ENCODE data around the gene SFRP2. TPM values are rescaled to one million over a fixed set of nuclear protein-coding genes. Genes with fewer than 3 reads are reported as not detected.

The SFRP2 gene
- total and polyA plus RNA-seq, 2 of the 4 experiments (the other 2 are of a cell fraction), result not detected

GRCh38 chr4:153773236-153773690 lies 15.6 kb downstream of the SFRP2 start:
- in situ Hi-C loops (cut with MboI; ENCODE audit: low sequenced_read_pairs) (no loop called here), intact Hi-C loops (cut with micrococcal nuclease) (no loop called here), dilution Hi-C loops (cut with HindIII; ENCODE audit: low sequenced_read_pairs, unreplicated experiment) (no loop called here)
- Histone ChIP-seq H2BK15ac (ENCODE audit: low read depth, low read length) (no peak overlapping the region), H3K4me1 (ENCODE audit: control insufficient read depth, insufficient read depth, low read length) (no peaks in the 10 kb centered on the region), H2AK5ac (ENCODE audit: low read depth, low read length) (no peak overlapping the region), H3K27me3 (ENCODE audit: control insufficient read depth, insufficient read depth, low read length) (no peaks in the 10 kb centered on the region), H3K27ac (ENCODE audit: insufficient read depth, low read length) (no peak overlapping the region), H3K9ac (ENCODE audit: low read depth, low read length) (no peak overlapping the region), H3K4ac (ENCODE audit: low read depth, low read length) (no peak overlapping the region), H2AFZ (replicated peaks; ENCODE audit: low read length, poor library complexity) (no peak overlapping the region), H3K23ac (ENCODE audit: low read depth, low read length) (no peak overlapping the region), H3K18ac (ENCODE audit: low read depth, low read length) (no peak overlapping the region), H2BK20ac (ENCODE audit: low read depth, low read length) (no peak overlapping the region), H4K91ac (ENCODE audit: insufficient read depth, low read depth, low read length) (no peak overlapping the region), H3K4me2 (ENCODE audit: low read depth, low read length) (no peak overlapping the region), H4K5ac (ENCODE audit: low read depth, low read length) (no peak overlapping the region), H3K79me1 (ENCODE audit: low read depth in 1 of 2, low read length in 2 of 2) (no peaks in the 10 kb centered on the region), H3K56ac (ENCODE audit: extremely low read depth, insufficient read depth, low read length) (no peak overlapping the region), H2BK120ac (ENCODE audit: low read depth, low read length) (no peak overlapping the region), H3K4me3 (ENCODE audit: insufficient read depth, low read depth, low read length) (no peak overlapping the region), H3K14ac (replicated peaks; ENCODE audit: low read depth, low read length) (no peak overlapping the region), H3K9me1 (ENCODE audit: insufficient read depth, low read length) (no peaks in the 10 kb centered on the region), H2AK9ac (replicated peaks; ENCODE audit: low read depth, low read length, poor library complexity) (no peak overlapping the region), H2BK5ac (ENCODE audit: low read depth, low read length, poor library complexity, severe bottlenecking) (no peak overlapping the region), H4K20me1 (ENCODE audit: insufficient read depth, low read length) (no peaks in the 10 kb centered on the region), H3K9me3 (ENCODE audit: control insufficient read depth, insufficient read depth, low read length) (no peaks in the 10 kb centered on the region), H3K36me3 (ENCODE audit: control insufficient read depth, insufficient read depth, low read length) (no peaks in the 10 kb centered on the region), H4K8ac (ENCODE audit: low read depth in 2 of 2, low read length in 2 of 2) (no peak overlapping the region)
- TF ChIP-seq SMC3 (IDR thresholded peaks at IDR 0.05; ENCODE audit: low read depth, low read length) (no peak), BHLHE40 (IDR thresholded peaks at IDR 0.05; ENCODE audit: low read depth, low read length) (no peak), MXI1 (IDR thresholded peaks at IDR 0.05; ENCODE audit: borderline replicate concordance, low read depth, low read length) (no peak), CEBPB (IDR thresholded peaks at IDR 0.05; ENCODE audit: low read depth, low read length) (no peak), RFX5 (IDR thresholded peaks at IDR 0.05; ENCODE audit: low read depth, low read length) (no peak), RCOR1 (IDR thresholded peaks at IDR 0.05; ENCODE audit: insufficient replicate concordance, low read length) (no peak), CTCF (conservative IDR thresholded peaks at IDR 0.05; ENCODE audit: low read depth, low read length) (no peak), RAD21 (IDR thresholded peaks at IDR 0.05; ENCODE audit: low read length) (no peak), NFE2L2 (IDR thresholded peaks at IDR 0.05; ENCODE audit: low read depth, low read length) (no peak), USF2 (IDR thresholded peaks at IDR 0.05; ENCODE audit: low read depth, low read length) (no peak), FOS (IDR thresholded peaks at IDR 0.05; ENCODE audit: low read depth, low read length) (no peak), ELK1 (IDR thresholded peaks at IDR 0.05; ENCODE audit: borderline replicate concordance, low read depth, low read length) (no peak), MAFK (IDR thresholded peaks at IDR 0.05; ENCODE audit: low read depth, low read length) (no peak), POLR2A (IDR thresholded peaks at IDR 0.05; ENCODE audit: low read depth, low read length) (no peak), CHD1 (IDR thresholded peaks at IDR 0.05; ENCODE audit: low read depth, low read length) (no peak), MAZ (IDR thresholded peaks at IDR 0.05; ENCODE audit: borderline replicate concordance, low read depth, low read length) (no peak)
- 67% methylated on average over 1 of the region's 2 CpGs; no CpG with 5 or more reads in 1 of the 2 experiments for WGBS, 2 experiments (ENCODE audit: extremely low coverage in 2 of 2, insufficient read length in 1 of 2)
- ChIA-PET POLR2A (ENCODE audit: unreplicated experiment) (no interaction called here), CTCF (no interaction called here)
- ATAC-seq (ENCODE audit: low read depth) (no peak), DNase-seq (no peak)
- BruUV-seq (replicated peaks), result no TSS peak
